Measurements from ENCODE around the gene MAMDC4. TPM values are rescaled to one million over a fixed set of nuclear protein-coding genes. Genes with fewer than 3 reads are reported as not detected.

Gene MAMDC4
- polyA plus RNA-seq, 1 donor (not counting 4 experiments of a cell fraction or from before 2014, with no cell fraction given): 0.49 TPM

- Histone ChIP-seq H4K20me1 (ENCODE audit: control insufficient read depth, extremely low read depth, insufficient read depth, low read length) (no peaks in the 10 kb centered on the region), H3K4me1 (ENCODE audit: control insufficient read depth, extremely low read depth, insufficient read depth, low read length) (peaks cover 12% of the 10 kb centered on the region), H3K9me3 (ENCODE audit: control insufficient read depth, low read depth, low read length) (no peaks in the 10 kb centered on the region), H3K79me2 (ENCODE audit: control insufficient read depth, insufficient read depth, low read length) (peaks cover 76% of the 10 kb centered on the region), H3K9ac (ENCODE audit: control insufficient read depth, extremely low read depth, insufficient read depth, low read length) (no peak overlapping the region), H3K36me3 (ENCODE audit: control insufficient read depth in 2 of 2, extremely low read depth in 1 of 2, insufficient read depth in 2 of 2, low read length in 2 of 2) (peaks cover 9 to 10% of the 10 kb centered on the region in 2 experiments), H3K27me3 (ENCODE audit: control insufficient read depth, extremely low read depth, insufficient read depth, low read length) (no peaks in the 10 kb centered on the region), H3K27ac (ENCODE audit: control insufficient read depth, insufficient read depth, low read length) (no peak overlapping the region), H3K4me2 (ENCODE audit: control insufficient read depth, extremely low read depth, insufficient read depth, low read depth, low read length) (no peak overlapping the region), H3K9me1 (ENCODE audit: control insufficient read depth, extremely low read depth, insufficient read depth, low read length) (no peaks in the 10 kb centered on the region), H3K4me3 (ENCODE audit: control insufficient read depth in 2 of 3, extremely low read depth in 1 of 3, insufficient read depth in 2 of 3, low read depth in 1 of 3, low read length in 3 of 3) (no peak overlapping the region), H2AFZ (ENCODE audit: control insufficient read depth, low read length) (no peak overlapping the region)
- no peak for FAIRE-seq
- dilution Hi-C loops (cut with MboI; ENCODE audit: extremely low pct_ligation_motif_present, low sequenced_read_pairs): no loop called here
- DNase-seq (ENCODE audit: low read depth, low spot score): no peak
- TF ChIP-seq CTCF (optimal IDR thresholded peaks at IDR 0.05 in 1 of 3, IDR thresholded peaks at IDR 0.05 in 1 of 3, conservative IDR thresholded peaks at IDR 0.05 in 1 of 3; ENCODE audit: extremely low read depth in 1 of 3, insufficient read depth in 2 of 3, low read length in 3 of 3) (no peak), EZH2 (IDR thresholded peaks at IDR 0.05; ENCODE audit: low read length) (no peak)
These were observed 37.7 kb downstream of the MAMDC4 start for GRCh38 chr9:136889858-136890257.

GRCh38 chr9:136890661-136891060 lies 38.5 kb downstream of the MAMDC4 start:
- H3K27me3 ChIP-seq (ENCODE audit: control insufficient read depth, extremely low read depth, insufficient read depth, low read length): no peaks in the 10 kb centered on the region
- TF ChIP-seq CTCF (optimal IDR thresholded peaks at IDR 0.05 in 1 of 3, IDR thresholded peaks at IDR 0.05 in 1 of 3, conservative IDR thresholded peaks at IDR 0.05 in 1 of 3; ENCODE audit: extremely low read depth in 1 of 3, insufficient read depth in 2 of 3, low read length in 3 of 3) (no peak), EZH2 (IDR thresholded peaks at IDR 0.05; ENCODE audit: low read length) (no peak)
- DNase-seq (ENCODE audit: low read depth, low spot score): no peak
- H3K9ac ChIP-seq (ENCODE audit: control insufficient read depth, extremely low read depth, insufficient read depth, low read length): no peak overlapping the region
- no peaks in the 10 kb centered on the region for H3K9me3 ChIP-seq (ENCODE audit: control insufficient read depth, low read depth, low read length)
- dilution Hi-C loops (cut with MboI; ENCODE audit: extremely low pct_ligation_motif_present, low sequenced_read_pairs): no loop called here
- H3K4me1 ChIP-seq (ENCODE audit: control insufficient read depth, extremely low read depth, insufficient read depth, low read length): peaks cover 7% of the 10 kb centered on the region
- FAIRE-seq: no peak
- H4K20me1 ChIP-seq (ENCODE audit: control insufficient read depth, extremely low read depth, insufficient read depth, low read length): no peaks in the 10 kb centered on the region
- no peak overlapping the region for H3K4me2 ChIP-seq (ENCODE audit: control insufficient read depth, extremely low read depth, insufficient read depth, low read depth, low read length)
- H3K36me3 ChIP-seq (ENCODE audit: control insufficient read depth in 2 of 2, extremely low read depth in 1 of 2, insufficient read depth in 2 of 2, low read length in 2 of 2): peaks cover 9 to 12% of the 10 kb centered on the region in 2 experiments
- peaks cover 83% of the 10 kb centered on the region for H3K79me2 ChIP-seq (ENCODE audit: control insufficient read depth, insufficient read depth, low read length)
- no peak overlapping the region for H3K4me3 ChIP-seq (ENCODE audit: control insufficient read depth in 2 of 3, extremely low read depth in 1 of 3, insufficient read depth in 2 of 3, low read depth in 1 of 3, low read length in 3 of 3)
- no peak overlapping the region for H2AFZ ChIP-seq (ENCODE audit: control insufficient read depth, low read length)
- no peaks in the 10 kb centered on the region for H3K9me1 ChIP-seq (ENCODE audit: control insufficient read depth, extremely low read depth, insufficient read depth, low read length)
- H3K27ac ChIP-seq (ENCODE audit: control insufficient read depth, insufficient read depth, low read length): no peak overlapping the region

All from keratinocyte (primary cell).